ENCODE measurements around the gene TIMM17A. TPM values are rescaled to one million over a fixed set of nuclear protein-coding genes. Genes with fewer than 3 reads are reported as not detected.
"Not testable (repeated sequence)": the region's sequence is repeated elsewhere in the genome, so short reads cannot be mapped to it uniquely, and the experiment has no call there.

TIMM17A gene
- total RNA-seq, 1 experiment from 2014 or later, result 60.4 TPM

DNA sequence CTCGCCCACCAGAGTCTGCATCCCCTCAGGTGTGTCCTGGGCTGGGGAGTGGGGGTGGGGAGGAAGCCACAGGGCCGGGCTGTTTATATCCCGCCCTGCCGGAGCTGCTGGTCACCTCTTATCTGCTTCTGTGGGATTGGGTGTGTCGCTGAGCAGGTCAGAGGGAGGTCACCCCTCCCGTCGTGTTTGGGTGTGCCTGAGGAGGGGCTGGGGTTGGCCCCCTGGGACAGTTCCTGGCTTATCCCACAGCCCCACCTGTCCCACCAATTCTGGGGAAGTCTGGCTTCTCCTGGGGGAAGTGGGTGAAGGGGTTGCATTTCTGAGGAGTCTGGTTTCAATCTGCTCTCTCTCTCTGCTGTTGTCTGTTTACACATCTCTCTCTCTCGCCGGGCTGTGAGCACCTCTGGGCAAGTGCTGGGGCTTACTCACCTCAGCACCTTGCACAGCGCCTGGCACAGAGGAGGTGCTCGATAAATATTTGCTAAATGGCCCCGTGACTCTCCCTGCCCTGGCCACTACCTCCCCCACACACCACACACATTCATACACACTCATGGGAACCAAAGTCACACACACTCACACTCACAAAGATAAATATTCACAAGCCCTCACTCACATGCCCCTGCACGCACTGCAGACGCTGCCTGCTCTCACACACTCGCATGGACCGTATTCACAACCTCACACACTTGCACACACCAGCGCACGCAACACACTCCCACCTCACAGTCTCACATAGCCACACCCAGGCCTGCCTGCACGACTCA, 63.3 kb downstream of the TIMM17A start:
- Histone ChIP-seq H3K27ac (peak overlapping the region; percentile 97), H3K36me3 (ENCODE audit: low read depth) (peaks cover 33% of the 10 kb centered on the region), H3K79me2 (ENCODE audit: low read depth) (peaks cover 42% of the 10 kb centered on the region), H3K9me3 (ENCODE audit: insufficient read depth, low read depth) (no peaks in the 10 kb centered on the region), H4K20me1 (ENCODE audit: insufficient read depth) (peaks cover 32% of the 10 kb centered on the region), H2AFZ (no peak overlapping the region), H3K9me2 (ENCODE audit: insufficient read depth) (no peaks in the 10 kb centered on the region), H3K4me3 (peak overlapping the region; percentile 86; the same call in 1 of the 2 replicates), H3K4me2 (peak overlapping the region; percentile 94), H3K4me1 (replicated peaks; ENCODE audit: insufficient read depth) (peaks cover 98% of the 10 kb centered on the region), H3F3A (ENCODE audit: insufficient read depth, low read depth) (peaks cover 75% of the 10 kb centered on the region), H3K27me3 (ENCODE audit: insufficient read depth, low read depth) (no peaks in the 10 kb centered on the region)
- POLR2A ChIA-PET (ENCODE audit: unreplicated experiment), result interaction anchor here (0.7 to 2.7 kb wide), 9 partner anchors 9 to 99 kb away, joined by 3 to 66 read pairs (median 12); partner anchors contain the start of gene ELF3
- CTCF ChIA-PET, result interaction anchor here (0.6 to 1.2 kb wide), 3 partner anchors 16 to 90 kb away, joined by 3 to 4 read pairs (median 3); no protein-coding TSS in a partner anchor
- intact Hi-C loops (cut with micrococcal nuclease; ENCODE audit: unreplicated experiment), result loop anchor here (1.0 to 2.0 kb wide), 8 partner anchors 8 to 101 kb away; partner anchors contain the start of gene ELF3
- no TSS peak for BruUV-seq (replicated peaks)
- TF ChIP-seq CTCF (conservative IDR thresholded peaks at IDR 0.05) (no peak), EZH2 (IDR thresholded peaks at IDR 0.05; ENCODE audit: low read depth) (no peak)
- DNase-seq, result peak; percentile 96 to 99

DNA sequence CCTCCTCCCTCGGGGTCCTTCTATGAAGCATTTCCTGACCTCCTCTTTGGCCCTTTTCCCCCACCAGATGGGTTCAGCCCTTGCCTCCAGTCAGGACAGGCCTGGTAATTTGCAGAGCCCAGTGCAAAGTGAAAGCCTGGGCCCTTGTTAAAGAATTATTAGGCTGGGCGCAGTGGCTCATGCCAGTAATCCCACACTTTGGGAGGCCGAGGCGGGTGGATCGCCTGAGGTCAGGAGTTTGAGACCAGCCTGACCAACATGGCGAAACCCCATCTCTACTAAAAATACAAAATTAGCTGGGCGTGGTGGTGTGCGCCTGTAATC, 63.9 kb downstream of the TIMM17A start:
- H2AFZ ChIP-seq; CTCF ChIA-PET; H3K9me2 ChIP-seq (ENCODE audit: insufficient read depth); H3K27me3 ChIP-seq (ENCODE audit: insufficient read depth, low read depth); H3K9me3 ChIP-seq (ENCODE audit: insufficient read depth, low read depth); BruUV-seq (replicated peaks): not testable (repeated sequence)
- H3K4me2 ChIP-seq, result peak overlapping the region; percentile 94
- intact Hi-C loops (cut with micrococcal nuclease; ENCODE audit: unreplicated experiment), result loop anchor here (2.0 kb wide), 1 partner anchor 66 kb away; no protein-coding TSS in a partner anchor
- POLR2A ChIA-PET (ENCODE audit: unreplicated experiment), result interaction anchor here (0.7 to 0.9 kb wide), 2 partner anchors 38 to 93 kb away, joined by 6 to 14 read pairs; no protein-coding TSS in a partner anchor
- peaks cover 70% of the 10 kb centered on the region for H3F3A ChIP-seq (ENCODE audit: insufficient read depth, low read depth)
- H4K20me1 ChIP-seq (ENCODE audit: insufficient read depth), result peaks cover 26% of the 10 kb centered on the region
- DNase-seq, result peak; percentile 75 to 84
- peaks cover 98% of the 10 kb centered on the region for H3K4me1 ChIP-seq (replicated peaks; ENCODE audit: insufficient read depth)
- peak overlapping the region; percentile 97 for H3K27ac ChIP-seq
- H3K36me3 ChIP-seq (ENCODE audit: low read depth), result peaks cover 27% of the 10 kb centered on the region
- H3K79me2 ChIP-seq (ENCODE audit: low read depth), result peaks cover 36% of the 10 kb centered on the region
- H3K4me3 ChIP-seq, result peak overlapping the region; percentile 8; the same call in 1 of the 2 replicates

Small RNA genes lying within 50 kb of the gene (microRNA-seq; reads per million reads assigned to microRNA genes)
- not detected for gene MIR6740 (ENCODE audit: borderline number of aligned reads, borderline replicate concordance)

Other genes starting within 250 kb of the TIMM17A start
- gene IPO9, start 126.3 kb upstream of the TIMM17A start, total RNA-seq (2021), result 67.3 and 76.2 TPM in 2 replicates
- gene SHISA4, start 66.6 kb upstream of the TIMM17A start, total RNA-seq (2021), result 22.4 and 28.6 TPM in 2 replicates
- gene LMOD1, start 9.0 kb upstream of the TIMM17A start, total RNA-seq (2021), result 0.53 and 0.74 TPM in 2 replicates
- 108 and 123 TPM in 2 replicates for gene RNPEP, start 27.1 kb downstream of the TIMM17A start, total RNA-seq (2021)
- 295 and 318 TPM in 2 replicates for gene ELF3, start 55.1 kb downstream of the TIMM17A start, total RNA-seq (2021)
- 0.30 and 0.33 TPM in 2 replicates for gene GPR37L1, start 167.4 kb downstream of the TIMM17A start, total RNA-seq (2021)
- 40.0 and 42.6 TPM in 2 replicates for gene ARL8A, start 189.2 kb downstream of the TIMM17A start, total RNA-seq (2021)
- not detected in 2 replicates for gene PTPN7, start 205.1 kb downstream of the TIMM17A start, total RNA-seq (2021)
- 5.6 and 7.9 TPM in 2 replicates for gene LGR6, start 238.3 kb downstream of the TIMM17A start, total RNA-seq (2021)